ENCODE measurements around the gene ATXN7L3B.
A peak's percentile ranks its signal among the peaks of the same experiment; 100 is the strongest.

ATXN7L3B gene

DNA sequence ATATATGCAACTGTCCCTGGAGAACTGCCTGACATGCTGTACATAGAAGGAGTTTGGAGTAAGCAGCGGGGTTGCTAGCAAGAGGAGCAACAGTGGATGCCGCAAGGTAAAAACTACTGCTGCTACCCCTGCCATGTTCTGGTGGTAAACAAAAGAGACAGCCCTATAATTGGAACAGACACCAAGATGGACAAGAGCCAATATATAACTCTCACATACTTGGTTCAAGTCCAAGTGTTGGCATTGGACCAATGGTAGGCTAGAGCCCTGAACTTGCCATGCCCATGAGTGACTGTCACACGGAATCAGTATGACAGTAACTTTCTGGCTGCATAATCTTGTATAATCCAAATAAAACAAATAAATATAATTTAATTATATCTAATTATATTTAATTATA, 13.7 kb downstream of the ATXN7L3B start:
- H2BK120ac ChIP-seq (ENCODE audit: low read depth, low read length): no peak overlapping the region

DNA sequence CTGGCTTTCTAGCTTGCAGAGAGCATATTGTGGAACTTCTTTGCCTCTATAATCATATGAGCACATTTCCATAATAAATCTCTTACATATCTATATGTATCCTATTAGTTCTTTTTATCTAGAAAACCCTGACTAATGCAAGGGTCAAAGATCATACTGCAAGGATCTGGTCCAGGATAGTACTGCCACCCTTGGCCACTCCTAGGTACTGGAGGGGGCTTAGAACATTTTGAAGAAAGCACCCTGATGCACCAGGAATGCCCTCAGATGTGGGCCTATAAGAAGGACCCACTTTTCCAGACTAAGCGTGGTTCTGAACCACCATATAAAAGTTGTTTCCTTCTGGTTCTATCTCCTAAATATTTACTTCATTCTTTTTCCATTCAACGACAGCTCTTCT, 14.6 kb downstream of the ATXN7L3B start:
- no peaks in the 10 kb centered on the region for H3K9me3 ChIP-seq (replicated peaks in 1 of 2; ENCODE audit: control insufficient read depth in 2 of 2, insufficient read depth in 1 of 2, low read depth in 1 of 2, low read length in 2 of 2)
- H4K8ac ChIP-seq (ENCODE audit: low read depth, low read length): no peak overlapping the region
- no peak overlapping the region for H2BK5ac ChIP-seq (ENCODE audit: low read length)
- no peak overlapping the region for H3K9ac ChIP-seq (ENCODE audit: low read depth, low read length, poor library complexity)
- no peak overlapping the region for H2BK120ac ChIP-seq (ENCODE audit: low read depth, low read length)
- WGBS, 2 donors (ENCODE audit: extremely low coverage in 2 of 2, insufficient read length in 2 of 2, insufficient replicate concordance in 1 of 2): no CpG with 5 or more reads among the region's 2 CpGs
- H3K27me3 ChIP-seq (ENCODE audit: control insufficient read depth in 3 of 3, insufficient read depth in 3 of 3, low read depth in 1 of 3, low read length in 3 of 3): no peaks in the 10 kb centered on the region
- H3K18ac ChIP-seq (ENCODE audit: low read length): no peak overlapping the region
- H3K4me1 ChIP-seq (ENCODE audit: control insufficient read depth in 2 of 2, insufficient read depth in 1 of 2, low read depth in 1 of 2, low read length in 2 of 2): no peaks in the 10 kb centered on the region
- no peak overlapping the region for H3K23ac ChIP-seq (ENCODE audit: low read depth, low read length, poor library complexity)
- H2AK5ac ChIP-seq (ENCODE audit: low read depth, low read length): no peak overlapping the region
- H3K4me3 ChIP-seq (ENCODE audit: low read length in 2 of 2): no peak overlapping the region
- no peak for DNase-seq (ENCODE audit: low spot score)
- no peak overlapping the region for H3K4me2 ChIP-seq (ENCODE audit: insufficient read depth, low read length, poor library complexity, severe bottlenecking)
- no peak overlapping the region for H3K14ac ChIP-seq (ENCODE audit: low read length)
- no peak overlapping the region for H3K27ac ChIP-seq (replicated peaks; ENCODE audit: low read length)
- no peak overlapping the region for H2AFZ ChIP-seq (ENCODE audit: low read length)
- H2BK15ac ChIP-seq (ENCODE audit: low read length): no peak overlapping the region
- H3K79me1 ChIP-seq (ENCODE audit: low read depth, low read length): no peaks in the 10 kb centered on the region
- H3K36me3 ChIP-seq (replicated peaks in 1 of 2; ENCODE audit: control insufficient read depth in 2 of 2, insufficient read depth in 2 of 2, low read length in 2 of 2): no peaks in the 10 kb centered on the region
- no peak overlapping the region for H4K91ac ChIP-seq (ENCODE audit: low read depth, low read length, poor library complexity)
- no peak overlapping the region for H3K4ac ChIP-seq (ENCODE audit: low read length)
- H2BK12ac ChIP-seq (ENCODE audit: low read length): no peak overlapping the region

More for the DNA sequence above, 13.7 kb downstream of the ATXN7L3B start:
- H3K4ac ChIP-seq (ENCODE audit: low read length): no peak overlapping the region
- no peaks in the 10 kb centered on the region for H3K79me1 ChIP-seq (ENCODE audit: low read depth, low read length)
- no peaks in the 10 kb centered on the region for H3K4me1 ChIP-seq (ENCODE audit: control insufficient read depth in 2 of 2, insufficient read depth in 1 of 2, low read depth in 1 of 2, low read length in 2 of 2)
- H3K27ac ChIP-seq (replicated peaks; ENCODE audit: low read length): no peak overlapping the region
- no peak overlapping the region for H2AFZ ChIP-seq (ENCODE audit: low read length)
- H4K91ac ChIP-seq (ENCODE audit: low read depth, low read length, poor library complexity): no peak overlapping the region
- H3K4me2 ChIP-seq (ENCODE audit: insufficient read depth, low read length, poor library complexity, severe bottlenecking): no peak overlapping the region
- H3K18ac ChIP-seq (ENCODE audit: low read length): no peak overlapping the region
- no CpG with 5 or more reads among the region's 3 CpGs for WGBS, 2 donors (ENCODE audit: extremely low coverage in 2 of 2, insufficient read length in 2 of 2, insufficient replicate concordance in 1 of 2)
- H2AK5ac ChIP-seq (ENCODE audit: low read depth, low read length): no peak overlapping the region
- no peak overlapping the region for H2BK15ac ChIP-seq (ENCODE audit: low read length)
- no peak overlapping the region for H3K23ac ChIP-seq (ENCODE audit: low read depth, low read length, poor library complexity)
- peaks cover 0 to 3% of the 10 kb centered on the region in 2 donors for H3K36me3 ChIP-seq (replicated peaks in 1 of 2; ENCODE audit: control insufficient read depth in 2 of 2, insufficient read depth in 2 of 2, low read length in 2 of 2)
- H3K4me3 ChIP-seq (ENCODE audit: low read length in 2 of 2): no peak overlapping the region
- no peaks in the 10 kb centered on the region for H3K9me3 ChIP-seq (replicated peaks in 1 of 2; ENCODE audit: control insufficient read depth in 2 of 2, insufficient read depth in 1 of 2, low read depth in 1 of 2, low read length in 2 of 2)
- no peak overlapping the region for H4K8ac ChIP-seq (ENCODE audit: low read depth, low read length)
- H2BK12ac ChIP-seq (ENCODE audit: low read length): no peak overlapping the region
- no peak overlapping the region for H2BK5ac ChIP-seq (ENCODE audit: low read length)
- no peaks in the 10 kb centered on the region for H3K27me3 ChIP-seq (ENCODE audit: control insufficient read depth in 3 of 3, insufficient read depth in 3 of 3, low read depth in 1 of 3, low read length in 3 of 3)
- no peak overlapping the region for H3K9ac ChIP-seq (ENCODE audit: low read depth, low read length, poor library complexity)
- DNase-seq (ENCODE audit: low spot score): no peak
- H3K14ac ChIP-seq (ENCODE audit: low read length): no peak overlapping the region

- Histone ChIP-seq H3K4me3 (ENCODE audit: low read length in 2 of 2) (no peak overlapping the region), H2BK15ac (ENCODE audit: low read length) (no peak overlapping the region), H2BK12ac (ENCODE audit: low read length) (no peak overlapping the region), H3K23ac (ENCODE audit: low read depth, low read length, poor library complexity) (no peak overlapping the region), H4K91ac (ENCODE audit: low read depth, low read length, poor library complexity) (no peak overlapping the region), H2BK120ac (ENCODE audit: low read depth, low read length) (no peak overlapping the region), H2AFZ (ENCODE audit: low read length) (no peak overlapping the region), H3K4me1 (ENCODE audit: control insufficient read depth in 2 of 2, insufficient read depth in 1 of 2, low read depth in 1 of 2, low read length in 2 of 2) (no peaks in the 10 kb centered on the region), H3K14ac (ENCODE audit: low read length) (no peak overlapping the region), H4K8ac (ENCODE audit: low read depth, low read length) (no peak overlapping the region), H3K4me2 (ENCODE audit: insufficient read depth, low read length, poor library complexity, severe bottlenecking) (no peak overlapping the region), H3K4ac (ENCODE audit: low read length) (no peak overlapping the region), H3K79me1 (ENCODE audit: low read depth, low read length) (no peaks in the 10 kb centered on the region), H3K9me3 (replicated peaks in 1 of 2; ENCODE audit: control insufficient read depth in 2 of 2, insufficient read depth in 1 of 2, low read depth in 1 of 2, low read length in 2 of 2) (no peaks in the 10 kb centered on the region), H3K27me3 (ENCODE audit: control insufficient read depth in 3 of 3, insufficient read depth in 3 of 3, low read depth in 1 of 3, low read length in 3 of 3) (no peaks in the 10 kb centered on the region), H2AK5ac (ENCODE audit: low read depth, low read length) (no peak overlapping the region), H2BK5ac (ENCODE audit: low read length) (no peak overlapping the region), H3K36me3 (replicated peaks in 1 of 2; ENCODE audit: control insufficient read depth in 2 of 2, insufficient read depth in 2 of 2, low read length in 2 of 2) (no peaks in the 10 kb centered on the region), H3K18ac (ENCODE audit: low read length) (no peak overlapping the region), H3K27ac (replicated peaks; ENCODE audit: low read length) (no peak overlapping the region), H3K9ac (ENCODE audit: low read depth, low read length, poor library complexity) (no peak overlapping the region)
- DNase-seq (ENCODE audit: low spot score): no peak
- WGBS, 2 donors (ENCODE audit: extremely low coverage in 2 of 2, insufficient read length in 2 of 2, insufficient replicate concordance in 1 of 2): no CpG with 5 or more reads among the region's 2 CpGs
These were observed 22.1 kb downstream of the ATXN7L3B start for GRCh38 chr12:74559728-74560127.

GRCh38 chr12:74563927-74564326, 26.3 kb downstream of the ATXN7L3B start:
- no peak for DNase-seq (ENCODE audit: low spot score)
- no peak overlapping the region for H2BK15ac ChIP-seq (ENCODE audit: low read length)
- no peak overlapping the region for H3K27ac ChIP-seq (replicated peaks; ENCODE audit: low read length)
- no peak overlapping the region for H3K23ac ChIP-seq (ENCODE audit: low read depth, low read length, poor library complexity)
- H2AK5ac ChIP-seq (ENCODE audit: low read depth, low read length): no peak overlapping the region
- peak overlapping the region; percentile 40 for H2AFZ ChIP-seq (ENCODE audit: low read length)
- no peak overlapping the region for H3K4ac ChIP-seq (ENCODE audit: low read length)
- H4K8ac ChIP-seq (ENCODE audit: low read depth, low read length): no peak overlapping the region
- H3K14ac ChIP-seq (ENCODE audit: low read length): no peak overlapping the region
- H3K79me1 ChIP-seq (ENCODE audit: low read depth, low read length): no peaks in the 10 kb centered on the region
- no peak overlapping the region for H2BK12ac ChIP-seq (ENCODE audit: low read length)
- H3K9ac ChIP-seq (ENCODE audit: low read depth, low read length, poor library complexity): no peak overlapping the region
- H3K36me3 ChIP-seq (replicated peaks in 1 of 2; ENCODE audit: control insufficient read depth in 2 of 2, insufficient read depth in 2 of 2, low read length in 2 of 2): no peaks in the 10 kb centered on the region
- no peak overlapping the region for H3K4me2 ChIP-seq (ENCODE audit: insufficient read depth, low read length, poor library complexity, severe bottlenecking)
- H3K4me1 ChIP-seq (ENCODE audit: control insufficient read depth in 2 of 2, insufficient read depth in 1 of 2, low read depth in 1 of 2, low read length in 2 of 2): no peaks in the 10 kb centered on the region
- no peaks in the 10 kb centered on the region for H3K27me3 ChIP-seq (ENCODE audit: control insufficient read depth in 3 of 3, insufficient read depth in 3 of 3, low read depth in 1 of 3, low read length in 3 of 3)
- no peaks in the 10 kb centered on the region for H3K9me3 ChIP-seq (replicated peaks in 1 of 2; ENCODE audit: control insufficient read depth in 2 of 2, insufficient read depth in 1 of 2, low read depth in 1 of 2, low read length in 2 of 2)
- no peak overlapping the region for H3K18ac ChIP-seq (ENCODE audit: low read length)
- no peak overlapping the region for H4K91ac ChIP-seq (ENCODE audit: low read depth, low read length, poor library complexity)
- no peak overlapping the region for H2BK120ac ChIP-seq (ENCODE audit: low read depth, low read length)
- no peak overlapping the region for H2BK5ac ChIP-seq (ENCODE audit: low read length)
- H3K4me3 ChIP-seq (ENCODE audit: low read length in 2 of 2): no peak overlapping the region

Measured in neuronal stem cell (in vitro differentiated cells).